Measurements from ENCODE around the gene MRPL23. TPM values are rescaled to one million over a fixed set of nuclear protein-coding genes. Genes with fewer than 3 reads are reported as not detected.

The MRPL23 gene
- total RNA-seq, 2 donors from 2014 or later: 40.2 to 83.4 TPM

- Histone ChIP-seq H3K4me1 (no peaks in the 10 kb centered on the region), H3K4me3 (no peak overlapping the region), H3K27ac (no peak overlapping the region), H3K9me3 (no peaks in the 10 kb centered on the region), H3K36me3 (replicated peaks in 1 of 2; ENCODE audit: insufficient read depth in 1 of 2, low read depth in 2 of 2) (no peaks in the 10 kb centered on the region), H3K27me3 (no peaks in the 10 kb centered on the region)
- intact Hi-C loops (cut with DNase I): loop anchor here (5.0 kb wide), 1 partner anchor 43 kb away; no protein-coding TSS in a partner anchor
- TF ChIP-seq POLR2A (IDR thresholded peaks at IDR 0.05): no peak
- TF ChIP-seq CTCF (IDR thresholded peaks at IDR 0.05): no peak
- ATAC-seq (no peak), DNase-seq (peak in 1 of 4 donors; percentile 5)
- 84 to 86% methylated on average over 23 to 24 of the region's 25 CpGs for WGBS, 2 donors
Measured at GRCh38 chr11:1929621-1930461, 17.3 kb upstream of the MRPL23 start.

- H3K27me3 ChIP-seq: no peaks in the 10 kb centered on the region
- H3K36me3 ChIP-seq (replicated peaks in 1 of 2; ENCODE audit: insufficient read depth in 1 of 2, low read depth in 2 of 2): no peaks in the 10 kb centered on the region
- no peaks in the 10 kb centered on the region for H3K4me1 ChIP-seq
- no peak overlapping the region for H3K4me3 ChIP-seq
- no peak for TF ChIP-seq POLR2A (IDR thresholded peaks at IDR 0.05)
- no peak for TF ChIP-seq CTCF (IDR thresholded peaks at IDR 0.05)
- H3K27ac ChIP-seq: no peak overlapping the region
- WGBS, 2 donors: 80% methylated on average over 9 of the region's 9 CpGs
- DNase-seq (peak in 1 of 4 donors; percentile 7), ATAC-seq (no peak)
- no peaks in the 10 kb centered on the region for H3K9me3 ChIP-seq
- intact Hi-C loops (cut with DNase I): no loop called here
Measured at GRCh38 chr11:1930462-1930830, 16.7 kb upstream of the MRPL23 start.

- ATAC-seq (no peak), DNase-seq (peak in 2 of 4 donors; percentile 17 to 23)
- 45 to 56% methylated on average over 18 of the region's 18 CpGs for WGBS, 2 donors
- Histone ChIP-seq H3K9me3 (no peaks in the 10 kb centered on the region), H3K27ac (no peak overlapping the region), H3K4me3 (no peak overlapping the region), H3K4me1 (no peaks in the 10 kb centered on the region), H3K27me3 (no peaks in the 10 kb centered on the region), H3K36me3 (replicated peaks in 1 of 2; ENCODE audit: insufficient read depth in 1 of 2, low read depth in 2 of 2) (no peaks in the 10 kb centered on the region)
- intact Hi-C loops (cut with DNase I): no loop called here
- TF ChIP-seq CTCF (IDR thresholded peaks at IDR 0.05): no peak
- no peak for TF ChIP-seq POLR2A (IDR thresholded peaks at IDR 0.05)
Measured at GRCh38 chr11:1931341-1932104, 15.6 kb upstream of the MRPL23 start.

- ATAC-seq (no peak), DNase-seq (peak in 1 of 4 donors; percentile 10)
- no peak overlapping the region for H3K27ac ChIP-seq
- no peaks in the 10 kb centered on the region for H3K36me3 ChIP-seq (replicated peaks in 1 of 2; ENCODE audit: insufficient read depth in 1 of 2, low read depth in 2 of 2)
- no peak overlapping the region for H3K4me3 ChIP-seq
- no peaks in the 10 kb centered on the region for H3K27me3 ChIP-seq
- no peaks in the 10 kb centered on the region for H3K9me3 ChIP-seq
- H3K4me1 ChIP-seq: no peaks in the 10 kb centered on the region
- intact Hi-C loops (cut with DNase I): no loop called here
- TF ChIP-seq POLR2A (IDR thresholded peaks at IDR 0.05) (no peak), CTCF (IDR thresholded peaks at IDR 0.05) (no peak)
- WGBS, 2 donors: 75 to 82% methylated on average over 10 to 11 of the region's 11 CpGs
Measured at GRCh38 chr11:1932105-1932480, 15.0 kb upstream of the MRPL23 start.

Measured in body of pancreas (tissue), 4 donors.